GM21786 (cell line): ENCODE measurements around the gene C19orf25.

Source experiments
- ATAC-seq: cut with Tn5 transposase; IDR thresholded peaks from one replicate; pipeline ENCODE4 v1.9.1; 2021; ENCODE audit not compliant: unreplicated experiment

Gene C19orf25

GRCh38 chr19:1433119-1434039 lies 45.6 kb downstream of the C19orf25 start:
- ATAC-seq = no peak

DNA sequence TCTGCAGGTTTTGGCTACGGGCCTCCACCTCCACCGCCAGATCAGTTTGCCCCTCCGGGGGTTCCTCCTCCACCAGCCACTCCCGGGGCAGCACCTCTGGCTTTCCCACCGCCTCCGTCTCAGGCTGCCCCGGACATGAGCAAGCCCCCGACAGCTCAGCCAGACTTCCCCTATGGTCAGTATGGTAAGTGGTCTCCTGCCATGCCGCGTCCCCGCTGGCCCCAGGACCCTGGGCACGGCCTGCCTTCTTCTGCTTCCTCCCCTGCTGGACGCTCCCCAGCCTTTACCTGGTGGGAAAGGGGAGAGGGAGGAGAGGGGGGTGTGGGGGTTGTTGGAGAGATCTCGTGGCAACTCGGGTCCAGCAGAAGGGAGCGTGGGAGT lies 46.5 kb downstream of the C19orf25 start:
- ATAC-seq = no peak

DNA sequence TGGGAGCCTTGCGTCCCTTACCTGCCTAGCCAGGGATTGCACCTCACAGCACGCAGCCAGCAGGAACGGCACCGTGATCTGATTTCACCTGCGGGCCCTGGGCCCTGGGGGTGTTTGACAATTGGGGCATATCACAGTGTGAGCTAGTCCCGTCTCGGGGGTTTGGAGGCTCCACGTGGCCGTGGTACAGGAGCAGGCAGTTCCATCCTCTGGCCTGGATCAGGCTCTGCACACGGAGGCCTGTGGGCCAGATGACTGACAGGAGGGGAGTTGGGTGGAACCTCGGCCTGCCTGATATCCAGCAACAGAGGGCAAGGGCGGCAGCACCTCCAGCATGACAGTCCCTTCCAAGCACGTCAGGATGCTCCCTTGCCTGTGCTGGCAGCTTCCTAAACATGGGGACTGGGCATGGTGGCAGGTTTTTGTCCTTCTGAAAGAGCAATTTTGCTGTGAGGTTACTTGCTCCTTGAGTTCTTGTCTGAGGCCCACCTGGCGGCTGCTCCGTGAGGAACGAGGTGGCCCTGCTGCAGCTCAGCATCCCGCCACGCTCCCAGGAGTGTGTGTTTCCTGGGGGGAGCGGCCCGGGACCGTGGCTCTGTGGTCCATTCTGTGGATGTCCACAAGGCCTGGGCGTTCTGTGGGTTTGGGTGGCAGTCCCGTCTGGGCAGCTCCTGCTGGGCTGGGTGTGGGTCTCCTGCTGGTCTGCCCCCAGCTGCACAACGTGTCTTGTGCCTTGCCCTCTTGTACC lies 47.1 kb downstream of the C19orf25 start:
- ATAC-seq = no peak

- no peak for ATAC-seq
Measured at GRCh38 chr19:1430246-1430645, 48.8 kb downstream of the C19orf25 start.

DNA sequence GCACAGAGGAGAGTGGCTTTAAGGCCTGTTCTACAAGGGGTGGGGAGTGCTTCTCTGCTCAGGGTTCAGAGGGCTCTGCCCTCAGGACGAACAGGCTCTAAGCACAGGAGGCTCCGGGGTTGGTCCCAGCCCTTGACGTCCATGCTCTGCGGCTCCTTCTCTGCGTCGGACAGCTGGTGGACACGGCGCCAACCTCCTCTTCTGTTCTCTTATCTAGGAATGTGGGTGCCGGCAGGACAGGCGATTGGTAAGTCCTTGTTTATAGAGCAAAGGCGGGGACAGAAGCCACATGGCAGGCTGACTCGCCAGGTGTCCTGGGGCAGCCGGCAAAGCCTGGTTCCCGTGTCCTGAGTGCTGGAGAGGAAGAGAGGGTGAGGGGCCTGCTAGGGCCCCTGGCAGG lies 49.3 kb downstream of the C19orf25 start:
- no peak for ATAC-seq

DNA sequence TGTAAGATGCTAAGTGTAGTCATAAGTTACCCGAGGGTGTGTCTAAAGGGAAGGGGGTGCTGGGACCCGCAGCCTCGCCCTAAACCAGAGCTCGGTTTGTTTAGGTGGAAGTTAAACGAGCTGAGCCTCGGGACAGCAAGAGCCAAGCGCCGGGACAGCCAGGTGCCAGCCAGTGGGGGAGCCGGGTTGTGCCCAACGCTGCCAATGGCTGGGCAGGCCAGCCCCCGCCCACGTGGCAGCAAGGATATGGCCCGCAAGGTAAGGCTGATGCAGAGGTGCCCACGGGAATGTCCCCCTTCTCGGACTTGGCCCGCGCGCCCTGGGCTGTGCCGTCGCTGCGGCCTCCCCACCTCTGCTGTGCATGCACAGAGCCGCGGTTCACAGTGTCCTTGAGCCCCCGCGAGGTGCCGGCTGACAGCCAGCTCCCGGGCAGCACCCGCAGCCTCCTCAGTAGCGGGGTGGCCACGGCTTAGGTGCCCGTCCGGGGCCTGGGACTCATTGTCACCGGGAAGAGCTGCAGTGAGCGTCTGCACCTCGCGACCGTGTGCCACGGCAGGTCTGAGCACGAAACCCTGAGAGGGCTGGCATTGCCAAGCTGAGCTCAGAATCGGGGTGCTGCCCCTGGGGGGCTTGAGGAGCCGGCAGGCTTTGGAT lies 50.1 kb downstream of the C19orf25 start:
- ATAC-seq = no peak

GRCh38 chr19:1427221-1427920 lies 51.6 kb downstream of the C19orf25 start:
- no peak for ATAC-seq

GRCh38 chr19:1426736-1427135 lies 52.3 kb downstream of the C19orf25 start:
- no peak for ATAC-seq

- no peak for ATAC-seq
Measured at GRCh38 chr19:1425902-1426301, 53.1 kb downstream of the C19orf25 start.

DNA sequence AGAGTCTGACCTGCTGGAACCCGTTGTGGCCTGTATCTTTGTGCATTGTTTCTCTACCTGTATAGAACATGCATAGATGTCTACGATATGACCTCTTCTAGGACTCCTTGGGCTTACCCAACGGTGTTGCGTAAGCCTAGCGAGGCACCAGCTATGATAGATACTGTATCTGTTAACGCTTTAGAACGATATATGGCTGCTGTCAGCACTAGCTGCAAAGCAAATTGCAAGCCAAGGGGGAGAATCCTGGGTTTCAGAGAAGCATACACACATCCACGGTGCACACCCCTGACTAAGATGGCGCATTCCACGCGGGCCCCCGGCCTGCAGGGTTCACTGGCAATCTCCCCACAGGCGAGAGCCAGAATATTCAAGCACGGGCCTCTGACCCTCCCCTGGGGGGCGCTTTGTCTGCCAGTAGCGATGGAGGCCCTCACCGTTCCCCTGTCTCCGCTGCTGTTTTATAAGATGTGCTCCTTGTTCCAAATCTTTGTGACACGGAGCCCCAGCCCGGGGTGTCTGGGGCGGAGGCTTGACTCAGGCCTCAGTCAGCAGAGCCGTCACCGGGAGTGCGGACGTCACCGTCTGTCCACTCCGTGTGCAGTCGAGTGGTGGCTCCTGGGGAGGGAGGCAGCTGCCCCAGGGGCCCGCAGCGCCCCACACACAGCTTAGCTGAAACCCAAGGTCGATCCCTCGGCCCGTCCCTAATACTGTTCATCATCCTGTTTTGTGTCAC lies 53.7 kb downstream of the C19orf25 start:
- ATAC-seq = no peak

GRCh38 chr19:1424192-1424955 lies 54.6 kb downstream of the C19orf25 start:
- ATAC-seq = no peak

GRCh38 chr19:1423436-1424191 lies 55.4 kb downstream of the C19orf25 start:
- ATAC-seq = no peak
